ENCODE measurements around the gene C17orf78. TPM values are rescaled to one million over a fixed set of nuclear protein-coding genes. Genes with fewer than 3 reads are reported as not detected.
"Not testable (repeated sequence)": the region's sequence is repeated elsewhere in the genome, so short reads cannot be mapped to it uniquely, and the experiment has no call there.

The C17orf78 gene
- total and polyA plus RNA-seq, 4 donors, result not detected

DNA sequence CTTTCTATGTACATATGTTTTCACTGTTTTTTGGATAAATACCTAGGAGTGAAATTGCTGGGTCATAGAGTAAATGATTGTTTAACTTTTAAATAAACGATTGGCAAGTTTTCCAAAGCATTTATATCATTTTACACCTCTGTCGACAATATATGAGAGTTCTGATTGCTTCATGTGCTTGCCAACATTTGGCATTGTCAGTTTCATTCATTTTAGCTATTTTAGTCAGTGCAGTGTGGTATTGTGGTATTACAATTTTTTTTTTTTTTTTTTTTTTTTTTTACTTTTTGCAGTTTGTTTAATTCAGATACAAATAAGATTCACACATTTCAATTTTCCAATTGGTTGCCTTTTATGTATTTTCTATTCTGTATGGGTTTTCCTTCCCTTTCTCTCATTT lies 56.9 kb downstream of the C17orf78 start:
- Histone ChIP-seq H3K36me3 (ENCODE audit: control insufficient read depth in 4 of 4, insufficient read depth in 4 of 4, low read length in 4 of 4) (peaks cover 6 to 20% (median 11%) of the 10 kb centered on the region in 4 donors), H3K4me1 (ENCODE audit: control insufficient read depth in 5 of 5, insufficient read depth in 5 of 5, low read length in 5 of 5) (no peaks in the 10 kb centered on the region), H3K27me3 (ENCODE audit: control insufficient read depth in 3 of 3, insufficient read depth in 3 of 3, low read length in 2 of 3) (no peaks in the 10 kb centered on the region), H3K4me3 (no peak overlapping the region), H3K27ac (ENCODE audit: low read depth in 1 of 2, low read length in 1 of 2) (no peak overlapping the region), H3K9ac (ENCODE audit: insufficient read depth in 1 of 2, low read length in 2 of 2) (no peak overlapping the region), H3K9me3 (ENCODE audit: control insufficient read depth in 4 of 4, insufficient read depth in 3 of 4, low read length in 3 of 4) (no peaks in the 10 kb centered on the region)
- WGBS, 2 donors, result 95 to 99% methylated on average over 2 of the region's 2 CpGs
- TF ChIP-seq CTCF (IDR thresholded peaks at IDR 0.05; ENCODE audit: control extremely low read depth, extremely low read depth), result no peak
- DNase-seq, result no peak
- no peak for ATAC-seq (ENCODE audit: insufficient read depth, low FRiP score)

DNA sequence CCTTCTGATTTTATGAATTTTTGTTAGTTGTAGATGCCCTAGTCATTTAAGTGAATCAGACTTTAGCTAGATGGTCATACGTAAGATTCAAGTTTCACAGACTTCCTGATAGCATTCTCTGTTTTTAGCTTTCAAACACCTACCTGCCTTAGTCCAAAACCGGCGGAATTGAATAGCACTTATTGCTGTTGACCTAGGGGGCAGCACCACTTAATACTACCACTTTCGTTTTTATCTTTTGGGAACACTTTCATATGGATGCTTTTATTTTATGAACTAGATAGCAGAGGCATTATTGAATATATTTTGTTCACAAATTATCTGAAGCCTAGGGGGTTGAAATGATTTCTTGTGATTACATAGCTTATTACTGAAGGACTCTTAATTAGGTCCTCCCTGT lies 62.4 kb downstream of the C17orf78 start:
- peak in 1 of 3 donors; percentile 9 for DNase-seq
- no peaks in the 10 kb centered on the region for H3K4me1 ChIP-seq (ENCODE audit: control insufficient read depth in 5 of 5, insufficient read depth in 5 of 5, low read length in 5 of 5)
- peaks cover 23 to 48% (median 26%) of the 10 kb centered on the region in 4 donors for H3K36me3 ChIP-seq (ENCODE audit: control insufficient read depth in 4 of 4, insufficient read depth in 4 of 4, low read length in 4 of 4)
- no peak overlapping the region for H3K4me3 ChIP-seq
- no peaks in the 10 kb centered on the region for H3K27me3 ChIP-seq (ENCODE audit: control insufficient read depth in 3 of 3, insufficient read depth in 3 of 3, low read length in 2 of 3)
- TF ChIP-seq CTCF (IDR thresholded peaks at IDR 0.05; ENCODE audit: control extremely low read depth, extremely low read depth), result no peak
- no peak overlapping the region for H3K27ac ChIP-seq (ENCODE audit: low read depth in 1 of 2, low read length in 1 of 2)
- no peak overlapping the region for H3K9ac ChIP-seq (ENCODE audit: insufficient read depth in 1 of 2, low read length in 2 of 2)
- WGBS, 2 donors, result 61 to 80% methylated on average over 4 of the region's 4 CpGs
- ATAC-seq (ENCODE audit: insufficient read depth, low FRiP score), result no peak
- no peaks in the 10 kb centered on the region for H3K9me3 ChIP-seq (ENCODE audit: control insufficient read depth in 4 of 4, insufficient read depth in 3 of 4, low read length in 3 of 4)

GRCh38 chr17:37440424-37440823 lies 64.6 kb downstream of the C17orf78 start:
- DNase-seq, result no peak
- WGBS, 2 donors, result 96 to 100% methylated on average over 2 of the region's 2 CpGs
- no peaks in the 10 kb centered on the region for H3K4me1 ChIP-seq (ENCODE audit: control insufficient read depth in 5 of 5, insufficient read depth in 5 of 5, low read length in 5 of 5)
- H3K36me3 ChIP-seq (ENCODE audit: control insufficient read depth in 4 of 4, insufficient read depth in 4 of 4, low read length in 4 of 4), result peaks cover 23 to 51% (median 26%) of the 10 kb centered on the region in 4 donors
- ATAC-seq (ENCODE audit: insufficient read depth, low FRiP score), result no peak
- H3K27me3 ChIP-seq (ENCODE audit: control insufficient read depth in 3 of 3, insufficient read depth in 3 of 3, low read length in 2 of 3), result no peaks in the 10 kb centered on the region
- no peaks in the 10 kb centered on the region for H3K9me3 ChIP-seq (ENCODE audit: control insufficient read depth in 4 of 4, insufficient read depth in 3 of 4, low read length in 3 of 4)
- H3K4me3 ChIP-seq, result no peak overlapping the region
- H3K9ac ChIP-seq (ENCODE audit: insufficient read depth in 1 of 2, low read length in 2 of 2), result no peak overlapping the region
- H3K27ac ChIP-seq (ENCODE audit: low read depth in 1 of 2, low read length in 1 of 2), result no peak overlapping the region
- no peak for TF ChIP-seq CTCF (IDR thresholded peaks at IDR 0.05; ENCODE audit: control extremely low read depth, extremely low read depth)

GRCh38 chr17:37441369-37442014 lies 65.7 kb downstream of the C17orf78 start:
- not testable (repeated sequence) for DNase-seq; H3K4me1 ChIP-seq (ENCODE audit: control insufficient read depth in 5 of 5, insufficient read depth in 5 of 5, low read length in 5 of 5); H3K27ac ChIP-seq (ENCODE audit: low read depth in 1 of 2, low read length in 1 of 2); ATAC-seq (ENCODE audit: insufficient read depth, low FRiP score); H3K4me3 ChIP-seq; H3K27me3 ChIP-seq (ENCODE audit: control insufficient read depth in 3 of 3, insufficient read depth in 3 of 3, low read length in 2 of 3); H3K9me3 ChIP-seq (ENCODE audit: control insufficient read depth in 4 of 4, insufficient read depth in 3 of 4, low read length in 3 of 4); H3K9ac ChIP-seq (ENCODE audit: insufficient read depth in 1 of 2, low read length in 2 of 2)
- H3K36me3 ChIP-seq (ENCODE audit: control insufficient read depth in 4 of 4, insufficient read depth in 4 of 4, low read length in 4 of 4), result peaks cover 21 to 55% (median 28%) of the 10 kb centered on the region in 4 donors
- 92 to 94% methylated on average over 12 of the region's 12 CpGs for WGBS, 2 donors

Other genes with a start within 250 kb of the C17orf78 start
- gene ACACA, start 30.9 kb downstream of the C17orf78 start, total RNA-seq, result 100 to 1,000 TPM in 1 of 2 donors, 10 to 100 TPM in 1; 84.6 to 111 TPM
- gene ACACA, start 30.9 kb downstream of the C17orf78 start, polyA plus RNA-seq, result 10 to 100 TPM; 26.0 to 26.6 TPM
- 10 to 100 TPM; 24.7 to 28.6 TPM for gene TADA2A, start 30.9 kb downstream of the C17orf78 start, total RNA-seq
- gene TADA2A, start 30.9 kb downstream of the C17orf78 start, polyA plus RNA-seq, result 1 to 10 TPM; 7.4 to 9.2 TPM
- 10 to 100 TPM in 1 of 2 donors, 1 to 10 TPM in 1; 7.4 to 15.7 TPM for gene DUSP14, start 113.9 kb downstream of the C17orf78 start, total RNA-seq
- 10 to 100 TPM in 1 of 2 donors, 1 to 10 TPM in 1; 9.4 to 11.3 TPM for gene DUSP14, start 113.9 kb downstream of the C17orf78 start, polyA plus RNA-seq
- gene SYNRG, start 233.4 kb downstream of the C17orf78 start, total RNA-seq, result 10 to 100 TPM; 33.7 to 67.4 TPM
- 10 to 100 TPM in 1 of 2 donors, 1 to 10 TPM in 1; 5.9 to 11.0 TPM for gene SYNRG, start 233.4 kb downstream of the C17orf78 start, polyA plus RNA-seq